Sigmoid colon (tissue), 4 donors: ENCODE measurements around the gene ARHGAP28.
"Not testable (repeated sequence)": the region's sequence is repeated elsewhere in the genome, so short reads cannot be mapped to it uniquely, and the experiment has no call there.

Source experiments
- EP300 ChIP-seq, 4 donors: sonication (generic); formaldehyde crosslinking; IDR thresholded peaks; one replicate each; pipeline ENCODE4 v1.6.1; 2017; ENCODE audit warnings: antibody characterized with exemption in 4 of 4
- TF ChIP-seq, protein P1 (sequence below), 4 experiments: fragments of 450-650 bp in 3 of 4; fragments of 200-600 bp in 1 of 4; IDR thresholded peaks; one replicate each; pipeline ENCODE4 v1.5.1; 2016 to 2019; ENCODE audit warnings: antibody characterized with exemption in 4 of 4, mild to moderate bottlenecking in 3 of 4, moderate library complexity in 2 of 4

DNA sequence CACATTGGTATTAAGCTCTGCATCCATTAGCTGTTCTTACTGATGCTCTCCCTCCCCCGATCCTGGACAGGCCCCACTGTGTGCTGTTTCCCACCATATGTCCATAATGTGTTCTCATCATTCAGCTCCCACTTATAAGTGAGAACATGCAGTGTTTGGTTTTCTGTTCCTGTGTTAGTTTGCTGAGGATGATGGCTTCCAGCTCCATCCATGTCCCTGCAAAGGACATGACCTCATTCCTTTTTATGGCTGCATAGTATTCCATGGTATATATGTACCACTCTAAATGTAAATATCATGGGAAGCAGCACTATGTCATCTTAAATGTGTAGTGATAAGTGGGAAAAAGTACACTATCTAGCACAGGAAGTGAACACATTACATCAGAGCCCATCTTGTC is 116.0 kb downstream of the ARHGAP28 start:
- TF ChIP-seq, protein P1, sequence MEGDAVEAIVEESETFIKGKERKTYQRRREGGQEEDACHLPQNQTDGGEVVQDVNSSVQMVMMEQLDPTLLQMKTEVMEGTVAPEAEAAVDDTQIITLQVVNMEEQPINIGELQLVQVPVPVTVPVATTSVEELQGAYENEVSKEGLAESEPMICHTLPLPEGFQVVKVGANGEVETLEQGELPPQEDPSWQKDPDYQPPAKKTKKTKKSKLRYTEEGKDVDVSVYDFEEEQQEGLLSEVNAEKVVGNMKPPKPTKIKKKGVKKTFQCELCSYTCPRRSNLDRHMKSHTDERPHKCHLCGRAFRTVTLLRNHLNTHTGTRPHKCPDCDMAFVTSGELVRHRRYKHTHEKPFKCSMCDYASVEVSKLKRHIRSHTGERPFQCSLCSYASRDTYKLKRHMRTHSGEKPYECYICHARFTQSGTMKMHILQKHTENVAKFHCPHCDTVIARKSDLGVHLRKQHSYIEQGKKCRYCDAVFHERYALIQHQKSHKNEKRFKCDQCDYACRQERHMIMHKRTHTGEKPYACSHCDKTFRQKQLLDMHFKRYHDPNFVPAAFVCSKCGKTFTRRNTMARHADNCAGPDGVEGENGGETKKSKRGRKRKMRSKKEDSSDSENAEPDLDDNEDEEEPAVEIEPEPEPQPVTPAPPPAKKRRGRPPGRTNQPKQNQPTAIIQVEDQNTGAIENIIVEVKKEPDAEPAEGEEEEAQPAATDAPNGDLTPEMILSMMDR (IDR thresholded peaks at IDR 0.05) = not testable (repeated sequence)
- TF ChIP-seq EP300 (IDR thresholded peaks at IDR 0.05) = not testable (repeated sequence)
